HG03432 (cell line): Measurements from ENCODE around the gene SYNDIG1.

Source experiments
- ATAC-seq: cut with Tn5 transposase; IDR thresholded peaks from one replicate; pipeline ENCODE4 v1.9.1; 2021; ENCODE audit warnings: mild to moderate bottlenecking, moderate library complexity; ENCODE audit not compliant: unreplicated experiment

SYNDIG1 gene

GRCh38 chr20:24684421-24684871 is 215.0 kb downstream of the SYNDIG1 start:
- no peak for ATAC-seq

GRCh38 chr20:24684956-24685691 is 215.7 kb downstream of the SYNDIG1 start:
- ATAC-seq, result no peak

- ATAC-seq, result no peak
These were observed 216.3 kb downstream of the SYNDIG1 start for GRCh38 chr20:24685736-24686135.

- ATAC-seq, result no peak
These were observed 216.7 kb downstream of the SYNDIG1 start for GRCh38 chr20:24686156-24686555.

GRCh38 chr20:24690408-24690807 is 221.0 kb downstream of the SYNDIG1 start:
- no peak for ATAC-seq

GRCh38 chr20:24691901-24692351 is 222.5 kb downstream of the SYNDIG1 start:
- ATAC-seq, result no peak

- no peak for ATAC-seq
These were observed 223.2 kb downstream of the SYNDIG1 start for GRCh38 chr20:24692446-24693200.

- no peak for ATAC-seq
These were observed 224.2 kb downstream of the SYNDIG1 start for GRCh38 chr20:24693466-24694156.

- ATAC-seq, result no peak
These were observed 224.8 kb downstream of the SYNDIG1 start for GRCh38 chr20:24694157-24694726.

GRCh38 chr20:24694727-24695528 is 225.5 kb downstream of the SYNDIG1 start:
- no peak for ATAC-seq

GRCh38 chr20:24695529-24696225 is 226.2 kb downstream of the SYNDIG1 start:
- ATAC-seq, result no peak

GRCh38 chr20:24696396-24696795 is 227.0 kb downstream of the SYNDIG1 start:
- no peak for ATAC-seq

- ATAC-seq, result no peak
These were observed 228.0 kb downstream of the SYNDIG1 start for GRCh38 chr20:24697411-24697810.

GRCh38 chr20:24698189-24698588 is 228.8 kb downstream of the SYNDIG1 start:
- ATAC-seq, result no peak

GRCh38 chr20:24698706-24699206 is 229.3 kb downstream of the SYNDIG1 start:
- no peak for ATAC-seq

- ATAC-seq, result no peak
These were observed 230.1 kb downstream of the SYNDIG1 start for GRCh38 chr20:24699321-24700165.

- no peak for ATAC-seq
These were observed 230.9 kb downstream of the SYNDIG1 start for GRCh38 chr20:24700166-24700860.

GRCh38 chr20:24701027-24701426 is 231.6 kb downstream of the SYNDIG1 start:
- ATAC-seq, result no peak
